Measurements from ENCODE around the gene NABP2. TPM values are rescaled to one million over a fixed set of nuclear protein-coding genes. Genes with fewer than 3 reads are reported as not detected.

Gene NABP2
- total and polyA plus RNA-seq, 2 donors (not counting 3 experiments of a cell fraction or from before 2014, with no cell fraction given) = 42.4 to 59.7 TPM

DNA sequence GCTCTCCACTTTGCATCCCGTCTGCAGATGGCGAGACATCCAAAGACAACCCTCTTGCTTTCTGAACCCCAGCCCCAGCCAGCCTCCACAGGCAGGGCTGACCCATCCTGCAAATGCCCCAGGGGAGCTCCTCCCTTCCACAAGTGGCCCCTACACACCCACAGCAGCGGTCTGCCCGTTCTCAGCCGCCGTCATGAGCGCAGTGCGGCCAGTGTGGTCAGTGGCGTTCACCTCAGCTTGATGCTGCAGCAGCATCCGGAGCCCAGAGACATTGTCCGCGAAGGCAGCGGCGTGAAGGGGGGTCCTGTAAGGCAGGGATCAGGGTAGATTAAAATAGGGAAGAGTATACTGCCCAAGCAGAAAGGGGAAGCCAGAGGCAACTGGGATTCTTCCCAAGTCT lies 20.4 kb downstream of the NABP2 start:
- intact Hi-C loops (cut with micrococcal nuclease) = no loop called here
- dilution Hi-C loops (cut with MboI; ENCODE audit: extremely low pct_ligation_motif_present, low sequenced_read_pairs) = no loop called here
- no peak overlapping the region for H2AFZ ChIP-seq (ENCODE audit: low read depth, low read length)
- H3K4me3 ChIP-seq (replicated peaks in 1 of 3; ENCODE audit: insufficient read depth in 1 of 3, low read depth in 1 of 3, low read length in 3 of 3) = no peak overlapping the region
- H3K36me3 ChIP-seq (ENCODE audit: control insufficient read depth in 2 of 2, extremely low read depth in 1 of 2, insufficient read depth in 2 of 2, low read length in 2 of 2) = peaks cover 28 to 79% of the 10 kb centered on the region in 2 experiments
- H4K20me1 ChIP-seq (replicated peaks; ENCODE audit: control insufficient read depth, extremely low read depth, insufficient read depth, low read length) = no peaks in the 10 kb centered on the region
- no peaks in the 10 kb centered on the region for H3K27me3 ChIP-seq (ENCODE audit: control insufficient read depth in 2 of 2, insufficient read depth in 2 of 2, low read length in 2 of 2)
- no peaks in the 10 kb centered on the region for H3K79me2 ChIP-seq (ENCODE audit: control insufficient read depth, insufficient read depth, low read length)
- no TSS peak for BruUV-seq (replicated peaks)
- no peaks in the 10 kb centered on the region for H3K9me3 ChIP-seq (replicated peaks; ENCODE audit: control insufficient read depth, insufficient read depth, low read length)
- TF ChIP-seq POLR2AphosphoS5 (IDR thresholded peaks at IDR 0.05; ENCODE audit: insufficient read depth, low read depth, low read length) (no peak), MYC (IDR thresholded peaks at IDR 0.05; ENCODE audit: low read depth, low read length) (no peak), POLR2A (IDR thresholded peaks at IDR 0.05; ENCODE audit: low read depth, low read length) (no peak), GATA2 (IDR thresholded peaks at IDR 0.05; ENCODE audit: insufficient read depth, insufficient read length, low read depth, low read length) (no peak), JUN (IDR thresholded peaks at IDR 0.05; ENCODE audit: borderline replicate concordance, insufficient read depth, insufficient read length, low read depth) (no peak), EZH2 (IDR thresholded peaks at IDR 0.05; ENCODE audit: borderline replicate concordance, low read depth, low read length, severe bottlenecking) (no peak), FOS (IDR thresholded peaks at IDR 0.05; ENCODE audit: borderline replicate concordance, insufficient read depth, low read length) (no peak)
- TF ChIP-seq, protein P1, sequence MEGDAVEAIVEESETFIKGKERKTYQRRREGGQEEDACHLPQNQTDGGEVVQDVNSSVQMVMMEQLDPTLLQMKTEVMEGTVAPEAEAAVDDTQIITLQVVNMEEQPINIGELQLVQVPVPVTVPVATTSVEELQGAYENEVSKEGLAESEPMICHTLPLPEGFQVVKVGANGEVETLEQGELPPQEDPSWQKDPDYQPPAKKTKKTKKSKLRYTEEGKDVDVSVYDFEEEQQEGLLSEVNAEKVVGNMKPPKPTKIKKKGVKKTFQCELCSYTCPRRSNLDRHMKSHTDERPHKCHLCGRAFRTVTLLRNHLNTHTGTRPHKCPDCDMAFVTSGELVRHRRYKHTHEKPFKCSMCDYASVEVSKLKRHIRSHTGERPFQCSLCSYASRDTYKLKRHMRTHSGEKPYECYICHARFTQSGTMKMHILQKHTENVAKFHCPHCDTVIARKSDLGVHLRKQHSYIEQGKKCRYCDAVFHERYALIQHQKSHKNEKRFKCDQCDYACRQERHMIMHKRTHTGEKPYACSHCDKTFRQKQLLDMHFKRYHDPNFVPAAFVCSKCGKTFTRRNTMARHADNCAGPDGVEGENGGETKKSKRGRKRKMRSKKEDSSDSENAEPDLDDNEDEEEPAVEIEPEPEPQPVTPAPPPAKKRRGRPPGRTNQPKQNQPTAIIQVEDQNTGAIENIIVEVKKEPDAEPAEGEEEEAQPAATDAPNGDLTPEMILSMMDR (IDR thresholded peaks at IDR 0.05; ENCODE audit: extremely low read depth in 1 of 2, insufficient read depth in 1 of 2, low read depth in 1 of 2, low read length in 2 of 2) = no peak
- TF ChIP-seq, protein P2, sequence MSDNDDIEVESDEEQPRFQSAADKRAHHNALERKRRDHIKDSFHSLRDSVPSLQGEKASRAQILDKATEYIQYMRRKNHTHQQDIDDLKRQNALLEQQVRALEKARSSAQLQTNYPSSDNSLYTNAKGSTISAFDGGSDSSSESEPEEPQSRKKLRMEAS (IDR thresholded peaks at IDR 0.05; ENCODE audit: insufficient read depth, insufficient read length) = no peak
- ChIA-PET POLR2A (no interaction called here), CTCF (no interaction called here)
- no peaks in the 10 kb centered on the region for H3K4me1 ChIP-seq (ENCODE audit: control insufficient read depth, extremely low read depth, insufficient read depth, low read length)
- H3K27ac ChIP-seq (ENCODE audit: insufficient read depth, low read depth, low read length) = no peak overlapping the region
- no peak overlapping the region for H3K4me2 ChIP-seq (ENCODE audit: insufficient read depth, low read length)
- DNase-seq (ENCODE audit: low read depth, low spot score) (no peak), FAIRE-seq (no peak)
- H3K9ac ChIP-seq (replicated peaks; ENCODE audit: extremely low read depth, insufficient read depth, low read length) = no peak overlapping the region
- no peaks in the 10 kb centered on the region for H3K9me1 ChIP-seq (replicated peaks; ENCODE audit: control insufficient read depth, extremely low read depth, insufficient read depth, low read length)

Data from endothelial cell of umbilical vein (primary cell).